B cell (primary cell): ENCODE measurements around the gene MCRIP2. TPM values are rescaled to one million over a fixed set of nuclear protein-coding genes. Genes with fewer than 3 reads are reported as not detected.

Experiments
- ATAC-seq: fragments of 200-7000 bp; cut with Tn5 transposase; one replicate; pipeline ENCODE4 v1.10.0; 2021; ENCODE audit warnings: low read depth, mild to moderate bottlenecking, moderate number of reproducible peaks, moderate library complexity
- CTCF ChIA-PET: fragments of 350-600 bp; sonication (Branson Sonifier 250); formaldehyde crosslinking; loops from one replicate; lab custom pipeline; 2021; ENCODE audit warnings: antibody characterized with exemption, inconsistent platforms; lab: Charles Lee
- POLR2A ChIA-PET: fragments of 350-600 bp; sonication (Branson Sonifier 250); formaldehyde crosslinking; loops from one replicate; lab custom pipeline; 2021; ENCODE audit warnings: antibody characterized with exemption; lab: Charles Lee
- DNase-seq: peaks from one replicate; pipeline ENCODE4 v3.0.0; 2013
- H2AFZ ChIP-seq: 2 replicates; pipeline ENCODE4 v1.6.1; 2012; ENCODE audit warnings: mild to moderate bottlenecking, low read depth, low read length; ENCODE audit not compliant: insufficient read depth, poor library complexity, severe bottlenecking
- H3K27ac ChIP-seq, 2 donors: 1 replicate in 1 of 2; 2 replicates in 1 of 2; pipeline ENCODE4 v1.5.1; 2012 to 2013; ENCODE audit warnings: low read length in 2 of 2, mild to moderate bottlenecking in 2 of 2, moderate library complexity in 1 of 2
- H3K27me3 ChIP-seq, 4 experiments: fragments of 200-600 bp in 1 of 4; sonication (generic) in 1 of 4; replicated peaks in 1 of 4; 1 replicate in 2 of 4; 2 replicates in 2 of 4; pipeline versions ENCODE4 v1.6.1 to v1.7.0; 2013 to 2016; ENCODE audit warnings: low read length in 3 of 4, mild to moderate bottlenecking in 2 of 4, mixed read lengths in 1 of 4, moderate library complexity in 1 of 4; ENCODE audit not compliant: insufficient read depth in 4 of 4, control insufficient read depth in 3 of 4; ENCODE audit errors: control extremely low read depth in 1 of 4
- H3K36me3 ChIP-seq, 2 experiments: replicated peaks in 1 of 2; 1 replicate in 1 of 2; 2 replicates in 1 of 2; pipeline versions ENCODE4 v1.6.1 to v1.7.1; 2013; ENCODE audit warnings: low read length in 1 of 2; ENCODE audit not compliant: insufficient read depth in 2 of 2, control insufficient read depth in 1 of 2; ENCODE audit errors: control extremely low read depth in 1 of 2, extremely low read depth in 1 of 2
- H3K4me1 ChIP-seq, 2 donors: fragments of 200-600 bp in 1 of 2; sonication (generic) in 1 of 2; 1 replicate in 1 of 2; 2 replicates in 1 of 2; pipeline versions ENCODE4 v1.5.1 to v1.6.1; 2013 to 2017; ENCODE audit warnings: low read length in 2 of 2; ENCODE audit not compliant: control insufficient read depth in 2 of 2, insufficient read depth in 2 of 2
- H3K4me2 ChIP-seq: replicated peaks from 2 replicates; pipeline ENCODE3; 2012; ENCODE audit warnings: mild to moderate bottlenecking, low read depth, low read length; ENCODE audit not compliant: poor library complexity, severe bottlenecking
- H3K4me3 ChIP-seq, 5 experiments: fragments of 200-600 bp in 1 of 5; sonication (generic) in 1 of 5; 1 replicate in 3 of 5; 2 replicates in 2 of 5; pipeline versions ENCODE4 v1.5.1 to v1.7.0; 2011 to 2016; ENCODE audit warnings: low read length in 4 of 5, mild to moderate bottlenecking in 4 of 5, low read depth in 2 of 5, control low read depth in 1 of 5, moderate library complexity in 1 of 5; ENCODE audit not compliant: insufficient read depth in 1 of 5; ENCODE audit errors: control extremely low read depth in 1 of 5, extremely low read depth in 1 of 5
- H3K79me2 ChIP-seq: fragments of 200-600 bp; sonication (generic); one replicate; pipeline ENCODE4 v1.6.0; 2016; ENCODE audit warnings: low read length; ENCODE audit not compliant: control insufficient read depth, insufficient read depth
- H3K9ac ChIP-seq: fragments of 200-600 bp; sonication (generic); 2 replicates; pipeline ENCODE4 v1.6.1; 2017; ENCODE audit warnings: mild to moderate bottlenecking, low read length, moderate library complexity
- H3K9me3 ChIP-seq, 3 donors: one replicate each; pipeline versions ENCODE4 v1.6.1 to v1.7.1; 2013; ENCODE audit warnings: low read length in 2 of 3; ENCODE audit not compliant: control insufficient read depth in 2 of 3, insufficient read depth in 1 of 3; ENCODE audit errors: control extremely low read depth in 1 of 3
- H4K20me1 ChIP-seq: 2 replicates; pipeline ENCODE4 v1.6.0; 2012; ENCODE audit warnings: mild to moderate bottlenecking, low read length; ENCODE audit not compliant: insufficient read depth, control insufficient read depth, poor library complexity, severe bottlenecking
- H3K27ac Mint-ChIP-seq: one replicate; pipeline ENCODE4 v1.8.0; 2021; ENCODE audit warnings: mixed read lengths
- H3K27me3 Mint-ChIP-seq: one replicate; pipeline ENCODE4 v1.8.0; 2021; ENCODE audit warnings: mixed read lengths
- H3K4me1 Mint-ChIP-seq: one replicate; pipeline ENCODE4 v1.8.0; 2021; ENCODE audit warnings: mixed read lengths
- H3K4me3 Mint-ChIP-seq: one replicate; pipeline ENCODE4 v1.8.0; 2021; ENCODE audit warnings: mixed read lengths
- H3K9me3 Mint-ChIP-seq: one replicate; pipeline ENCODE4 v1.8.0; 2022; ENCODE audit warnings: mixed read lengths; ENCODE audit not compliant: insufficient read depth
- CTCF ChIP-seq: fragments of 200-600 bp; IDR thresholded peaks from one replicate; pipeline ENCODE4 v1.8.0; 2022; ENCODE audit warnings: antibody characterized with exemption, mild to moderate bottlenecking
- EZH2 ChIP-seq: IDR thresholded peaks from 2 replicates; pipeline ENCODE4 v1.6.1; 2012; ENCODE audit warnings: borderline replicate concordance, low read depth, mild to moderate bottlenecking, moderate library complexity, low read length; ENCODE audit not compliant: insufficient read depth, poor library complexity, severe bottlenecking
- WGBS: methylation state at CpG from one replicate; pipeline ENCODE4 v1.1.5; 2013; ENCODE audit warnings: missing lambda C conversion rate; ENCODE audit not compliant: insufficient coverage; 5-methylcytosine and 5-hydroxymethylcytosine counted together
- intact Hi-C: fragments of 100-400 bp; cut with micrococcal nuclease; formaldehyde crosslinking; loops from one replicate; pipeline ENCODE4 v1.10.0; 2022
- polyA plus RNA-seq: library from polyadenylated mRNA; depleted of rRNA; stranded (reverse); fragments of >200 nt; gene quantifications from 2 replicates; pipeline ENCODE4 v1.2.3, GENCODE V29; 2012
- total RNA-seq, 2 donors: library from RNA; stranded (reverse); fragments of 120-200 nt in 1 of 2; gene quantifications; 1 replicate in 1 of 2; 2 replicates in 1 of 2; pipeline versions ENCODE4 v1.2.3 to v1.2.4, GENCODE V29; 2013 to 2022

Gene MCRIP2
- total and polyA plus RNA-seq, 2 donors (not counting 1 experiment from before 2014, with no cell fraction given) = 29.2 to 46.0 TPM

- intact Hi-C loops = loop anchor here (5.0 kb wide), 1 partner anchor 1000 kb away; the partner anchor contains the start of gene JPT2
- Mint-ChIP-seq H3K27me3 (peaks cover 6% of the 10 kb centered on the region), H3K9me3 (no peaks in the 10 kb centered on the region), H3K4me3 (no peak overlapping the region), H3K27ac (no peak overlapping the region), H3K4me1 (peaks cover 35% of the 10 kb centered on the region)
- H3K4me3 ChIP-seq = no peak overlapping the region
- H3K79me2 ChIP-seq = peaks cover 12% of the 10 kb centered on the region
- DNase-seq (peak; percentile 56), ATAC-seq (no peak)
- no peak overlapping the region for H2AFZ ChIP-seq
- CTCF ChIA-PET = no interaction called here
- H3K4me1 ChIP-seq = peaks cover 22 to 45% of the 10 kb centered on the region in 2 donors
- H3K4me2 ChIP-seq = peak overlapping the region; percentile 12
- H3K9ac ChIP-seq = no peak overlapping the region
- H3K36me3 ChIP-seq = peaks cover 0 to 17% of the 10 kb centered on the region in 2 experiments
- H3K9me3 ChIP-seq = peaks cover 0 to 7% (median 0%) of the 10 kb centered on the region in 3 donors
- H4K20me1 ChIP-seq = peaks cover 13% of the 10 kb centered on the region
- peaks cover 0 to 25% (median 11%) of the 10 kb centered on the region in 4 experiments for H3K27me3 ChIP-seq
- H3K27ac ChIP-seq = no peak overlapping the region
- POLR2A ChIA-PET = no interaction called here
- TF ChIP-seq CTCF (no peak), EZH2 (no peak)
- WGBS = 77% methylated on average over 23 of the region's 23 CpGs
These were observed 35.3 kb downstream of the MCRIP2 start for GRCh38 chr16:676913-677312.

GRCh38 chr16:677316-678190 is 35.9 kb downstream of the MCRIP2 start:
- ATAC-seq (no peak), DNase-seq (no peak)
- Histone ChIP-seq H4K20me1 (peaks cover 19% of the 10 kb centered on the region), H3K9ac (no peak overlapping the region), H3K27ac (no peak overlapping the region), H3K27me3 (peaks cover 0 to 25% (median 11%) of the 10 kb centered on the region in 4 experiments), H3K9me3 (peaks cover 0 to 7% (median 0%) of the 10 kb centered on the region in 3 donors), H3K4me3 (no peak overlapping the region), H2AFZ (no peak overlapping the region), H3K79me2 (peaks cover 18% of the 10 kb centered on the region), H3K4me1 (peaks cover 22 to 49% of the 10 kb centered on the region in 2 donors), H3K36me3 (peaks cover 0 to 18% of the 10 kb centered on the region in 2 experiments), H3K4me2 (peak overlapping the region; percentile 12)
- ChIA-PET POLR2A (no interaction called here), CTCF (no interaction called here)
- intact Hi-C loops = loop anchor here (2.0 to 5.0 kb wide), 2 partner anchors 89 to 1000 kb away; partner anchors contain the start of gene JPT2
- TF ChIP-seq CTCF (no peak), EZH2 (no peak)
- no peak overlapping the region for H3K27ac Mint-ChIP-seq
- no peak overlapping the region for H3K4me3 Mint-ChIP-seq
- no peaks in the 10 kb centered on the region for H3K9me3 Mint-ChIP-seq
- WGBS = 76% methylated on average over 53 of the region's 57 CpGs
- H3K27me3 Mint-ChIP-seq = peaks cover 6% of the 10 kb centered on the region
- peaks cover 39% of the 10 kb centered on the region for H3K4me1 Mint-ChIP-seq
